Keratinocyte (primary cell): ENCODE measurements around the gene DNHD1. TPM values are rescaled to one million over a fixed set of nuclear protein-coding genes. Genes with fewer than 3 reads are reported as not detected.

ENCODE experiments used
- DNase-seq: peaks from one replicate; pipeline ENCODE4 v3.0.0-alpha.2; 2011; ENCODE audit warnings: low read depth, missing footprints, low spot score
- FAIRE-seq: peaks from 2 replicates; lab custom pipeline; 2011; peaks lifted over from hg19 to GRCh38; lab: Jason Lieb, UNC
- H2AFZ ChIP-seq: 2 replicates; pipeline ENCODE4 v1.6.0; 2012; ENCODE audit warnings: low read length, control low read depth, inconsistent platforms; ENCODE audit not compliant: control insufficient read depth
- H3K27ac ChIP-seq: 2 replicates; pipeline ENCODE4 v1.5.1; 2011; ENCODE audit warnings: low read length; ENCODE audit not compliant: control insufficient read depth, insufficient read depth
- H3K27me3 ChIP-seq: 3 replicates; pipeline ENCODE4 v1.6.0; 2011; ENCODE audit warnings: low read length; ENCODE audit not compliant: control insufficient read depth, insufficient read depth; ENCODE audit errors: extremely low read depth
- H3K36me3 ChIP-seq, 2 experiments: 2 replicates in 1 of 2; 3 replicates in 1 of 2; pipeline ENCODE4 v1.5.1; 2011; ENCODE audit warnings: low read length in 2 of 2, mild to moderate bottlenecking in 1 of 2; ENCODE audit not compliant: control insufficient read depth in 2 of 2, insufficient read depth in 2 of 2; ENCODE audit errors: extremely low read depth in 1 of 2
- H3K4me1 ChIP-seq: 3 replicates; pipeline ENCODE4 v1.5.1; 2011; ENCODE audit warnings: low read length; ENCODE audit not compliant: control insufficient read depth, insufficient read depth; ENCODE audit errors: extremely low read depth
- H3K4me2 ChIP-seq: 3 replicates; pipeline ENCODE4 v1.6.0; 2011; ENCODE audit warnings: low read depth, low read length; ENCODE audit not compliant: control insufficient read depth, insufficient read depth; ENCODE audit errors: extremely low read depth
- H3K4me3 ChIP-seq, 3 experiments: fragments of 200-600 bp in 1 of 3; sonication (generic) in 1 of 3; 2 replicates in 2 of 3; 3 replicates in 1 of 3; pipeline ENCODE4 v1.5.1; 2011 to 2016; ENCODE audit warnings: low read length in 3 of 3, mild to moderate bottlenecking in 3 of 3, control low read depth in 2 of 3, inconsistent platforms in 1 of 3, low read depth in 1 of 3, mixed read lengths in 1 of 3, mixed run types in 1 of 3, moderate library complexity in 1 of 3; ENCODE audit not compliant: control insufficient read depth in 2 of 3, insufficient read depth in 2 of 3; ENCODE audit errors: extremely low read depth in 1 of 3
- H3K79me2 ChIP-seq: 2 replicates; pipeline ENCODE4 v1.6.0; 2012; ENCODE audit warnings: low read length; ENCODE audit not compliant: control insufficient read depth, insufficient read depth
- H3K9ac ChIP-seq: 3 replicates; pipeline ENCODE4 v1.6.0; 2011; ENCODE audit warnings: low read length; ENCODE audit not compliant: control insufficient read depth, insufficient read depth; ENCODE audit errors: extremely low read depth
- H3K9me1 ChIP-seq: 3 replicates; pipeline ENCODE4 v1.6.0; 2011; ENCODE audit warnings: low read length; ENCODE audit not compliant: control insufficient read depth, insufficient read depth; ENCODE audit errors: extremely low read depth
- H3K9me3 ChIP-seq: 2 replicates; pipeline ENCODE4 v1.5.1; 2012; ENCODE audit warnings: low read depth, low read length; ENCODE audit not compliant: control insufficient read depth
- H4K20me1 ChIP-seq: 3 replicates; pipeline ENCODE4 v1.6.0; 2011; ENCODE audit warnings: low read length; ENCODE audit not compliant: control insufficient read depth, insufficient read depth; ENCODE audit errors: extremely low read depth
- CTCF ChIP-seq, 3 experiments: IDR thresholded peaks in 1 of 3; conservative IDR thresholded peaks in 1 of 3; optimal IDR thresholded peaks in 1 of 3; 2 replicates in 2 of 3; 3 replicates in 1 of 3; pipeline versions ENCODE3 to v1.5.1; 2011; ENCODE audit warnings: low read length in 3 of 3, mild to moderate bottlenecking in 3 of 3, moderate library complexity in 2 of 3, control low read depth in 1 of 3, inconsistent platforms in 1 of 3; ENCODE audit not compliant: insufficient read depth in 2 of 3; ENCODE audit errors: extremely low read depth in 1 of 3
- EZH2 ChIP-seq: IDR thresholded peaks from one replicate; pipeline ENCODE4 v1.6.1; 2012; ENCODE audit warnings: inconsistent platforms, mild to moderate bottlenecking, low read length, moderate library complexity
- dilution Hi-C: fragments of 300-500 bp; cut with MboI; formaldehyde crosslinking; loops from one replicate; pipeline ENCODE4 v1.7.0; 2020; ENCODE audit warnings: low sequenced_read_pairs; ENCODE audit not compliant: extremely low pct_ligation_motif_present
- polyA plus RNA-seq, 5 experiments: library from polyadenylated mRNA; depleted of rRNA in 3 of 5; stranded (reverse) in 3 of 5; stranded (forward) in 1 of 5; unstranded in 1 of 5; fragments of >200 nt; gene quantifications; 1 replicate in 1 of 5; 2 replicates in 3 of 5; 3 replicates in 1 of 5; pipeline versions ENCODE4 v1.2.1 to v1.2.3, GENCODE V29; 2011 to 2012; ENCODE audit warnings: missing spikeins in 2 of 5, low read depth in 1 of 5, low replicate concordance in 1 of 5

The DNHD1 gene
- polyA plus RNA-seq, 1 donor (not counting 4 experiments of a cell fraction or from before 2014, with no cell fraction given), result 2.9 TPM

- no peak overlapping the region for H3K4me3 ChIP-seq
- TF ChIP-seq CTCF (optimal IDR thresholded peaks at IDR 0.05 in 1 of 3, IDR thresholded peaks at IDR 0.05 in 1 of 3, conservative IDR thresholded peaks at IDR 0.05 in 1 of 3; ENCODE audit: extremely low read depth in 1 of 3, insufficient read depth in 2 of 3, low read length in 3 of 3), result no peak
- TF ChIP-seq EZH2, result no peak
- no peak overlapping the region for H3K4me2 ChIP-seq
- no peaks in the 10 kb centered on the region for H3K9me1 ChIP-seq
- no peaks in the 10 kb centered on the region for H3K27me3 ChIP-seq
- FAIRE-seq, result no peak
- no peak overlapping the region for H3K27ac ChIP-seq
- H3K4me1 ChIP-seq, result peaks cover 3% of the 10 kb centered on the region
- no peaks in the 10 kb centered on the region for H3K9me3 ChIP-seq
- no peak overlapping the region for H2AFZ ChIP-seq
- no peaks in the 10 kb centered on the region for H4K20me1 ChIP-seq
- H3K79me2 ChIP-seq, result no peaks in the 10 kb centered on the region
- no peak overlapping the region for H3K9ac ChIP-seq
- H3K36me3 ChIP-seq, result no peaks in the 10 kb centered on the region
- DNase-seq, result no peak
- dilution Hi-C loops, result no loop called here
Measured at GRCh38 chr11:6557063-6557462, 60.0 kb downstream of the DNHD1 start.

- Histone ChIP-seq H3K9me1 (no peaks in the 10 kb centered on the region), H3K9ac (no peak overlapping the region), H2AFZ (no peak overlapping the region), H3K79me2 (no peaks in the 10 kb centered on the region), H3K4me1 (peaks cover 3% of the 10 kb centered on the region), H3K4me3 (no peak overlapping the region), H3K27ac (no peak overlapping the region), H3K4me2 (no peak overlapping the region), H3K36me3 (no peaks in the 10 kb centered on the region), H3K27me3 (no peaks in the 10 kb centered on the region), H3K9me3 (no peaks in the 10 kb centered on the region), H4K20me1 (no peaks in the 10 kb centered on the region)
- DNase-seq, result no peak
- no peak for FAIRE-seq
- TF ChIP-seq CTCF (optimal IDR thresholded peaks at IDR 0.05 in 1 of 3, IDR thresholded peaks at IDR 0.05 in 1 of 3, conservative IDR thresholded peaks at IDR 0.05 in 1 of 3; ENCODE audit: extremely low read depth in 1 of 3, insufficient read depth in 2 of 3, low read length in 3 of 3), result no peak
- TF ChIP-seq EZH2, result no peak
- dilution Hi-C loops, result no loop called here
Measured at GRCh38 chr11:6557761-6558674, 60.9 kb downstream of the DNHD1 start.
